GM11168 (cell line): ENCODE results near the gene DLG2.
"Not testable (repeated sequence)": the region's sequence is repeated elsewhere in the genome, so short reads cannot be mapped to it uniquely, and the experiment has no call there.

Experiments used
- in situ Hi-C: fragments of 300-500 bp; cut with MboI; formaldehyde crosslinking; loops from one replicate; pipeline ENCODE4 v1.12.0; 2022; ENCODE audit warnings: low sequenced_read_pairs; ENCODE audit not compliant: unreplicated experiment

Gene DLG2

GRCh38 chr11:85355921-85356320 is 271.2 kb downstream of the DLG2 start:
- in situ Hi-C loops: no loop called here

GRCh38 chr11:85349539-85349938 is 277.6 kb downstream of the DLG2 start:
- in situ Hi-C loops: not testable (repeated sequence)

GRCh38 chr11:85348945-85349344 is 278.2 kb downstream of the DLG2 start:
- in situ Hi-C loops: no loop called here

- in situ Hi-C loops: no loop called here
These were observed 279.9 kb downstream of the DLG2 start for GRCh38 chr11:85347291-85347690.

- in situ Hi-C loops: no loop called here
These were observed 280.7 kb downstream of the DLG2 start for GRCh38 chr11:85346484-85346883.

- in situ Hi-C loops: not testable (repeated sequence)
These were observed 286.3 kb downstream of the DLG2 start for GRCh38 chr11:85340846-85341245.

- in situ Hi-C loops: no loop called here
These were observed 308.6 kb downstream of the DLG2 start for GRCh38 chr11:85318573-85318972.

GRCh38 chr11:85316967-85317366 is 310.2 kb downstream of the DLG2 start:
- in situ Hi-C loops: no loop called here

- in situ Hi-C loops: no loop called here
These were observed 313.4 kb downstream of the DLG2 start for GRCh38 chr11:85313741-85314140.

- in situ Hi-C loops: no loop called here
These were observed 316.7 kb downstream of the DLG2 start for GRCh38 chr11:85310479-85310878.

- in situ Hi-C loops: no loop called here
These were observed 319.8 kb downstream of the DLG2 start for GRCh38 chr11:85307366-85307765.

GRCh38 chr11:85301895-85302678 is 325.1 kb downstream of the DLG2 start:
- in situ Hi-C loops: no loop called here

GRCh38 chr11:85299258-85299942 is 327.7 kb downstream of the DLG2 start:
- in situ Hi-C loops: no loop called here

- in situ Hi-C loops: no loop called here
These were observed 331.4 kb downstream of the DLG2 start for GRCh38 chr11:85295694-85296271.

- in situ Hi-C loops: no loop called here
These were observed 345.6 kb downstream of the DLG2 start for GRCh38 chr11:85281550-85281949.

- in situ Hi-C loops: no loop called here
These were observed 347.9 kb downstream of the DLG2 start for GRCh38 chr11:85279267-85279666.

GRCh38 chr11:85277693-85278092 is 349.5 kb downstream of the DLG2 start:
- in situ Hi-C loops: no loop called here

- in situ Hi-C loops: no loop called here
These were observed 350.8 kb downstream of the DLG2 start for GRCh38 chr11:85276332-85276731.

- in situ Hi-C loops: not testable (repeated sequence)
These were observed 356.8 kb downstream of the DLG2 start for GRCh38 chr11:85270315-85270714.

GRCh38 chr11:85269109-85269508 is 358.0 kb downstream of the DLG2 start:
- in situ Hi-C loops: no loop called here

- in situ Hi-C loops: no loop called here
These were observed 360.5 kb downstream of the DLG2 start for GRCh38 chr11:85266646-85267045.
